Gastroesophageal sphincter (tissue), 4 donors: ENCODE data around the gene CDK16. TPM values are rescaled to one million over a fixed set of nuclear protein-coding genes. Genes with fewer than 3 reads are reported as not detected.

Source experiments
- ATAC-seq: fragments of 150-250 bp; one replicate; pipeline ENCODE4 v1.9.1; 2016; ENCODE audit warnings: mild to moderate bottlenecking, moderate library complexity
- H3K27ac ChIP-seq, 4 donors: fragments of 200-600 bp; sonication (generic) in 3 of 4; 1 replicate in 3 of 4; 2 replicates in 1 of 4; pipeline ENCODE4 v1.5.1; 2016 to 2019
- H3K27me3 ChIP-seq: fragments of 200-600 bp; sonication (generic); one replicate; pipeline ENCODE4 v1.5.1; 2019
- H3K36me3 ChIP-seq, 2 donors: fragments of 200-600 bp; sonication (generic); one replicate each; pipeline ENCODE4 v1.5.1; 2019; ENCODE audit warnings: control low read depth in 1 of 2
- H3K4me1 ChIP-seq, 3 donors: fragments of 200-600 bp; sonication (generic); 1 replicate in 2 of 3; 2 replicates in 1 of 3; pipeline ENCODE4 v1.5.1; 2016 to 2019; ENCODE audit warnings: control low read depth in 2 of 3
- H3K4me3 ChIP-seq, 2 donors: fragments of 200-600 bp; sonication (generic); one replicate each; pipeline ENCODE4 v1.5.1; 2019; ENCODE audit warnings: mild to moderate bottlenecking in 1 of 2, moderate library complexity in 1 of 2
- H3K9me3 ChIP-seq, 3 donors: fragments of 200-600 bp; sonication (generic); one replicate each; pipeline ENCODE4 v1.5.1; 2017 to 2019; ENCODE audit warnings: control low read depth in 2 of 3
- CTCF ChIP-seq, 4 experiments: fragments of 200-600 bp in 2 of 4; fragments of 450-650 bp in 2 of 4; sonication (generic) in 1 of 4; IDR thresholded peaks; one replicate each; pipeline ENCODE4 v1.5.1; 2017 to 2019; ENCODE audit warnings: antibody characterized with exemption in 4 of 4, mild to moderate bottlenecking in 2 of 4, moderate library complexity in 2 of 4
- EP300 ChIP-seq: sonication (generic); formaldehyde crosslinking; IDR thresholded peaks from one replicate; pipeline ENCODE4 v1.6.1; 2017; ENCODE audit warnings: antibody characterized with exemption, mild to moderate bottlenecking
- POLR2A ChIP-seq, 2 donors: fragments of 450-650 bp; IDR thresholded peaks; one replicate each; pipeline ENCODE4 v1.6.1; 2017; ENCODE audit warnings: antibody characterized with exemption in 2 of 2, mild to moderate bottlenecking in 2 of 2, moderate library complexity in 1 of 2
- POLR2AphosphoS5 ChIP-seq: sonication (generic); formaldehyde crosslinking; IDR thresholded peaks from one replicate; pipeline ENCODE4 v1.6.1; 2017; ENCODE audit warnings: antibody characterized with exemption
- WGBS, 2 donors: methylation state at CpG; one replicate each; pipeline ENCODE4 v1.1.5; 2018; ENCODE audit warnings: low coverage in 1 of 2; 5-methylcytosine and 5-hydroxymethylcytosine counted together
- total RNA-seq, 4 donors: library from RNA; depleted of rRNA; stranded (reverse); fragments of >200 nt; gene quantifications; one replicate each; pipeline ENCODE4 v1.1.0, GENCODE V29; 2016

Gene CDK16
- total RNA-seq, 4 donors from 2014 or later = 45.8 to 76.1 (median 55.6) TPM

- Histone ChIP-seq H3K27me3 (no peaks in the 10 kb centered on the region), H3K36me3 (peaks cover 0 to 72% of the 10 kb centered on the region in 2 donors), H3K27ac (no peak overlapping the region), H3K9me3 (no peaks in the 10 kb centered on the region), H3K4me1 (peaks cover 0 to 11% (median 0%) of the 10 kb centered on the region in 3 donors), H3K4me3 (no peak overlapping the region)
- TF ChIP-seq POLR2AphosphoS5 = no peak
- TF ChIP-seq POLR2A (IDR thresholded peaks at IDR 0.05) = no peak
- TF ChIP-seq CTCF (IDR thresholded peaks at IDR 0.05) = no peak
- no peak for TF ChIP-seq EP300
- ATAC-seq = no peak
- 91 to 96% methylated on average over 4 to 9 of the region's 18 CpGs for WGBS, 2 donors
Observed at GRCh38 chrX:47241201-47242011, 22.9 kb downstream of the CDK16 start.

GRCh38 chrX:47242321-47242720 is 23.8 kb downstream of the CDK16 start:
- TF ChIP-seq CTCF (IDR thresholded peaks at IDR 0.05) = no peak
- no peak for TF ChIP-seq POLR2AphosphoS5
- TF ChIP-seq POLR2A (IDR thresholded peaks at IDR 0.05) = no peak
- TF ChIP-seq EP300 = no peak
- Histone ChIP-seq H3K27me3 (no peaks in the 10 kb centered on the region), H3K4me3 (no peak overlapping the region), H3K9me3 (no peaks in the 10 kb centered on the region), H3K4me1 (peaks cover 0 to 2% (median 0%) of the 10 kb centered on the region in 3 donors), H3K36me3 (peaks cover 0 to 82% of the 10 kb centered on the region in 2 donors), H3K27ac (no peak overlapping the region)
- WGBS, 2 donors = 70 to 91% methylated on average over 2 to 4 of the region's 10 CpGs
- ATAC-seq = no peak

- H3K4me1 ChIP-seq = no peaks in the 10 kb centered on the region
- ATAC-seq = no peak
- no peak overlapping the region for H3K4me3 ChIP-seq
- no peaks in the 10 kb centered on the region for H3K9me3 ChIP-seq
- H3K27me3 ChIP-seq = no peaks in the 10 kb centered on the region
- peaks cover 0 to 82% of the 10 kb centered on the region in 2 donors for H3K36me3 ChIP-seq
- 54% methylated on average over 2 of the region's 14 CpGs; no CpG with 5 or more reads in 1 of the 2 donors for WGBS, 2 donors
- no peak overlapping the region for H3K27ac ChIP-seq
- no peak for TF ChIP-seq CTCF (IDR thresholded peaks at IDR 0.05)
Observed at GRCh38 chrX:47243351-47243750, 24.9 kb downstream of the CDK16 start.

- WGBS, 2 donors = 100% methylated on average over 2 of the region's 16 CpGs; no CpG with 5 or more reads in 1 of the 2 donors
- Histone ChIP-seq H3K9me3 (no peaks in the 10 kb centered on the region), H3K27me3 (no peaks in the 10 kb centered on the region), H3K4me1 (no peaks in the 10 kb centered on the region), H3K27ac (no peak overlapping the region), H3K4me3 (no peak overlapping the region), H3K36me3 (peaks cover 0 to 77% of the 10 kb centered on the region in 2 donors)
- TF ChIP-seq POLR2A (IDR thresholded peaks at IDR 0.05) = no peak
- ATAC-seq = no peak
Observed at GRCh38 chrX:47244676-47245075, 26.2 kb downstream of the CDK16 start.

GRCh38 chrX:47245156-47245555 is 26.7 kb downstream of the CDK16 start:
- 80% methylated on average over 1 of the region's 10 CpGs; no CpG with 5 or more reads in 1 of the 2 donors for WGBS, 2 donors
- no peak for ATAC-seq
- Histone ChIP-seq H3K9me3 (no peaks in the 10 kb centered on the region), H3K36me3 (peaks cover 0 to 73% of the 10 kb centered on the region in 2 donors), H3K4me1 (no peaks in the 10 kb centered on the region), H3K27ac (no peak overlapping the region), H3K27me3 (no peaks in the 10 kb centered on the region), H3K4me3 (no peak overlapping the region)
- TF ChIP-seq POLR2A (IDR thresholded peaks at IDR 0.05) (no peak), CTCF (IDR thresholded peaks at IDR 0.05) (no peak), POLR2AphosphoS5 (no peak), EP300 (no peak)
